Hippocampal formation (tissue), 2 donors: ENCODE measurements around the gene HIBCH.
"Not testable (repeated sequence)": the region's sequence is repeated elsewhere in the genome, so short reads cannot be mapped to it uniquely, and the experiment has no call there.

ENCODE experiments used
- DNase-seq, 2 donors: peaks; one replicate each; lab custom pipeline; 2025; lab: John Stamatoyannopoulos, UW

HIBCH gene

GRCh38 chr2:190319555-190320498, at the start of gene HIBCH:
Gene HIBCH, minus strand, starts transcription at chr2:190319826. Its CDS starts 76 bp downstream, at chr2:190319750.
- DNase-seq, result peak; percentile 99

DNA sequence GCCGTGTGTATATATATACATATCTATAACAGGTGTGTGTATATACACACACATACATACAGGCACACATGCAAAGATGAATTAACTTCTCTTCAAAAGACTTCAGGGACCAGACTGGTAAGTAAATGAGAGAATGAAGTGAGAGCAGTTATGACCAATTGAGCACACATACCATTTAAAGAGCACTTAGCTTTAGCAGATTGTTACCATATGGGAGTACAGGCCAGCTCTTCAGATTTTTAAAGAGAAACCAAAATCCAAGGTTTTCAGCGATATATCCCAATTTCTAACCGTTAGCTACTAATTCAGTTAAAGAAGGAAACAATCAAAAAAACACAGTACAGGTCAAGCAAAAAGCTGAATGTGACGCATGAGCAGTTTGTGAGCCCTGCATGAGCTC, 47.5 kb upstream of the HIBCH start:
- DNase-seq, result no peak

GRCh38 chr2:190366248-190366753, 46.7 kb upstream of the HIBCH start:
- DNase-seq, result no peak

GRCh38 chr2:190365499-190366204, 46.0 kb upstream of the HIBCH start:
- DNase-seq, result no peak

- no peak for DNase-seq
These were observed 43.3 kb upstream of the HIBCH start for GRCh38 chr2:190362894-190363293.

DNA sequence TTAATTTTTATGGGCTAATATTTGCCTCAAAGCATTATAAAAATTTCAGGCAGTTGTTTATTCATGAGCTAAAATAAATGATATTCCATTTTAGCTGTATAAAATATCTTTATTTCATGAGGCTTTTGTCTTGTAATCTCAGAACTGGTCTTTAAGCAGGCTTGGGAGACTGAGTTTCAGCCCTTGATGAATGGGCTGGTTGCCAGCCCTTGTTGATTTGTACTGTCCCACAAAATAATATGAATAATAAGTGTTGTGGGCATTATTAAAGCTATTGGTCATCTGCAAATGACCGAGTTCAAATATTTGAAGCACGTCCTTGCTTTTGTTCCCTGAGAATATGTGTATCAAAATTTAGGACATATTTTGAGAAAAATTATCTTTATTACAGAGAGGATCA, 41.9 kb upstream of the HIBCH start:
- no peak for DNase-seq

DNA sequence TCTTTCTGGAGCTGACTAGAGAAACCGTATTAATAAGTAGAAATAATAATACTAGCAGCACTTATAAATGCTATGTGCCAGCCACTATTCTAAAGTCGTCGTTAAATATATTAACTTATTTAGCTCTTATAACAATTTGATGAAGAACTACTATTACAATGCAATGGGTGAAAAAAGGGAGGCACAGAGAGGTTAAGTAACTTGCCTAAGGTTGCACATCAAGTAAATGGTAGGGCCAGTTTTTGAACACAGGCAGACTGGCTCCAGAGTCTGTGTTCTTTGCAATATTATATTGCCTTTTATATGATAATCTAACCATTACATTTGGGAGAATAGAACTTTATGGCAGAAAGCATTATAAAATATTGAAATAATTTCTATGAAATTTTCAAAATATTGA, 41.3 kb upstream of the HIBCH start:
- no peak for DNase-seq

DNA sequence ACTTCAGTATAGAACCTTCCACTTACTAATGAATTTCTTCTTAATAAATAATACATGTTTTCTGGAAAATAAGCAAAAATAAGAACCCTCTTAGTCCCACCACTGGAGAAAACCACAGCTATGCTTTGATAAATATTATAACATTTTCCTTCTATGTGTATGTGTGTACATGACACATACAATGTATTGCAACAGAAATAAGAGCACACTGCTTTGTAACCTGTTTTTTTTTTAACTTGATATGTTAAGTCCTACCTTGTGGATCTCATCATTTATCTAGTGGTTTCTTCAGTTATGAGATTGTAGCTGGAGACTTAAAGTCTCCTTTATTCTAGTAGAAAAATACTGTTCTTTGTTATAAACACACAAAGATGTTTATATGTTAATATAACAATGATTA, 40.9 kb upstream of the HIBCH start:
- DNase-seq, result no peak

GRCh38 chr2:190358655-190359448, 39.2 kb upstream of the HIBCH start:
- DNase-seq, result not testable (repeated sequence)

- no peak for DNase-seq
These were observed 38.0 kb upstream of the HIBCH start for GRCh38 chr2:190357600-190357999.

DNA sequence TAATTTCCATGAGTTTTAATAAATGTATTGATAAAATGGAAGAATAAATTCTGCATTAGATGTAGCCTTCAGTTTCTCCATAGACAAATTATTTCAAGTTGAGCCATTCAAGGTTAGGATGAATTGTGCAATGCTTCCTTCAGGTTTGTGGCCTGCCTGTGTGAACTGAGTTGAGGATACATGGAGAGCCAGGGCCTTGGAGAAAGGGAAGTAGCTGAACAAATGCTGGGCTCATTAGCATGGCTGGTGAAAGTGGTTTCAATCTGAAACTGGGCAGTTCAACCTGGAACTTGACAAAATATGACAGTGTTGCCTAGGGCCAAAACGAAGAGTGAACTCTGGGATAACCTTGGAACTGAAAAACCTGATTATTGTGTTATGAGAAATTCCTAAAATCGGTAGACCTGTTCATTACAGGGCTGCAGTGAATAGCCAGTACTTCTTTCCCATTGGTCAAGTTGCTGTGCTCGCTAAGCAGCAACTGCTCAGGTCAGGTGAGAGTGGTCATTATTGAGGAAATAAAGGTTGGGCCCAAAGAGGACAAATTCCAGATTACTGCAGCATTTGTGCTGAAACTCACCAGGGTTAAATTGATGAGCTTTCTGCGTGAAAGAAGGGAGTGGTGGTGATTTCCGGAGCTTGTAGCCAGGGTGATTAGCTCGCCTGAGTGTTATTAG, 36.5 kb upstream of the HIBCH start:
- no peak for DNase-seq

- no peak for DNase-seq
These were observed 34.5 kb upstream of the HIBCH start for GRCh38 chr2:190354003-190354690.

DNA sequence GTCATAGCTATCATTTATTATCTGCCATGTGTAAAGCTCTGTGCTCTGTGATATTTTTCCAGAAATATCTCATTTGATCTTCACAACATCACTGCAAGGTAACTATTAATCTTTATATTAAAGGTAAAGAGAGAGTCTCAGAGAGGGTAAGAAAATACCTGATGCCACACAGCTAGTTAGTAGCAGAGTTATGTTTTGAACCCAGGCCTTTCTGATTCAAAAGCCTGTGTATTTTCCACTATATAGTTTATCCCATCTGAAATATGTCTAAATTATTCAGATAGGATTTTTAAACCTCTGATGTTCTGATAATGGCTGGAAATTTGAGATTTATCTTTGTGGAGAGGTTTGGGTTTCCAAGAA, 33.9 kb upstream of the HIBCH start:
- no peak for DNase-seq

DNA sequence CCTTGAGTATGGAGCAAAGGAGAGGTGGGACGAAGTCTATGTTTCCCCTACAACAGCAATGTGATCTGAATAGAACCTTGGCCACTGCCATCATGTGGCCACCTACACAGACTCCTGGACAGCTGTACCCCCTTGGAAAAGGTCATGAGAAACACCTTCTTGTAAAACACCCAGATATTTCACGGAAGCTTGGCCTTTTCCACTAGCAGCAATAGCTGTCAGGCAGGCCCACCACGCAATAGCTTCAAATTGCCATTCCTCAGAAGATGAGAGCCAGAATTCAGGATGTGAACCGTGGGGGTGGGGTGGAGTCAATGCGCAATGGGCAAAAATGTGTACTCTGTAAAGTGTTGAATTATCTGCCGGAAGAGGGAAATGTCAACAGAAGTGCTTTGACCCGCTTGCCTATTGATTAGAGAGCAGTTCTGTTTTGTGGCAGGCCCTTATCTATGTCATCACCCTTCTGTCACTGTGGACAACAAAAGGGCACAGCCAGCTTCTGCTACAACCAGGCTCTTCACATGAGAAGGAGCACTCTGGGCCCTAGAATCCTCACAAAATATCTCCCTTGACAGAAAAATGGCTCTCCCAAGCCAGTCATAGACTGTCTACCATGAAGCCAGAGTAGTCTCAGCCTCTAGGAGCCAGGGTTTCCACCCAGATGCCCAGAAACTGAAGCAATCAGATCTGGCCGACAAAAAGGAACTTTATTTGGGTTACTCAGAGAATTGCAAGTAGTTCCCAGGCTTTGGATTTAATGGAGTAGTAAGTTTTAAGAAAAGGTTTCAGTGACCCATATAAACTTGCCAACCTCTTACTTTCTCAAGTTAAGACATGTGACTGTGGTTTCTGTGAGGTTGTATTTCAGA, 33.3 kb upstream of the HIBCH start:
- DNase-seq, result peak; percentile 35 to 80

- no peak for DNase-seq
These were observed 32.3 kb upstream of the HIBCH start for GRCh38 chr2:190351955-190352354.

DNA sequence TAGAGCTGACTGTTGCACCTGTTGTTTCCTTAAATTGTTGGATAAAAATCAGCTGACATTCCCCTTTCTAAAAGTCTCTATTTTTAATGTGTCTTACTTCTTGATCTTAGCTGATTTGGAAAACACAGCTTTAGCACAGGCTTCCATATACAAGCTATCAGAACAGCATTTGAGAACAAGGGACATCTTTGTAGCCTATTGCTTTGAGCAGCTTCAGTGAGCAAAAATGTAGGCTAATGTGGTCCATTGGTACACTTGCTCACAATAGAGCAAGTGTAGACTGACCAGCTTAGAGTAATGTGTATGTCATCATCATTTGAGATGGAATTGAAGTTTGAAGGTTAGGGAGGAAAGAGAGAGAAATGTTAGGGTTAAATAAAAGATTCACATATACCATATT, 30.7 kb upstream of the HIBCH start:
- peak in 1 of 2 donors; percentile 50 for DNase-seq

GRCh38 chr2:190344276-190344827, 24.7 kb upstream of the HIBCH start:
- peak in 1 of 2 donors; percentile 74 for DNase-seq

DNA sequence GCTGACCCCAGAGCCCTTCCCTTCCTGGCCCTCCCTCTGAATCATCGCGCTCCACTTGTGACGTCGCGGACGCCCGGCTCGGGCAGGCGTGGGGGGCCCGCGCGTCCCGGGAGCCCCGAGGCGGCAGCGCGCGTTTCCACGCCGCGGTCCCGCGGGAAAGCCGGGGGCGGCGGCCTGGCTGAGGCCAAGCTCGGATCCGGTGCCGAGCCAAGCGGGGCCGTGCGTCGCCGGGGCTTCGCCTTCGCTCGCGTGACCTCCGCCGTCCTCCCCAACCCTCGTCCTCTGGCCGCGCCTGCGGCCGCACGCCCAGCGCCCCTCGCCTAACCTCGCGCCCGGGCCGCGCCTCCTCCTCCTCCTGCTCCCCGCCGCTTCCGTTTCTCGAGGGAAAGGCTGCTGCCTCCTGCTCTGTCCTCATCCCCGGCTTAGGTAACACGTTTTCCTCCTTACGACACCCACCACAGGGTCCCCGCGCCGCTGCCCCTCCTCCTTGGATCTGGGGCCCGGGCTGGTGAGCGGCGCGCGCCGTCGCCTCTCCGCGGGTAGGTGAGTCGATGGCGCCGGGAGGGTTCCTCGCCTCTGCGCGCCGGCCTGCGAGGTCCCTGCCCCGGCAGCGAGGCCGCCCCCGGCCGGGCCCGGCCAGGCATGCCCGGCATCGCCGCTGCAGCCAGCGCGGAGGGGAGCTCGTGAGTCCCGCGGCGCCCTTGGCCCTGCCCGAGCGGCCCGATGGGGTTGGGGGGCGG, 24.1 kb upstream of the HIBCH start, which contains the start of gene INPP1:
Gene INPP1 (plus strand): TSS at position 54 of the 740 bp plus-strand sequence. CDS start 16,514 bp downstream, outside the sequence.
- DNase-seq, result peak in 1 of 2 donors; percentile 72

- DNase-seq, result no peak
These were observed 23.5 kb upstream of the HIBCH start for GRCh38 chr2:190343089-190343535.
